Left ventricle myocardium inferior (tissue), 1 donor: ENCODE results near the gene FRMPD2. TPM values are rescaled to one million over a fixed set of nuclear protein-coding genes. Genes with fewer than 3 reads are reported as not detected.

ENCODE experiments used
- DNase-seq: peaks from one replicate; pipeline ENCODE4 v3.0.0-alpha.2; 2020
- H3K27ac ChIP-seq: fragments of 200-600 bp; replicated peaks from 2 replicates; pipeline ENCODE4 v1.8.0; 2021
- H3K27me3 ChIP-seq: fragments of 200-600 bp; 2 replicates; pipeline ENCODE4 v1.8.0; 2021; ENCODE audit warnings: low read depth
- H3K36me3 ChIP-seq: fragments of 200-600 bp; 2 replicates; pipeline ENCODE4 v1.8.0; 2021
- H3K4me1 ChIP-seq: fragments of 200-600 bp; 2 replicates; pipeline ENCODE4 v1.8.0; 2021
- H3K4me3 ChIP-seq: fragments of 200-600 bp; 2 replicates; pipeline ENCODE4 v1.8.0; 2021; ENCODE audit warnings: mild to moderate bottlenecking, moderate library complexity
- H3K9me3 ChIP-seq: fragments of 200-600 bp; replicated peaks from 2 replicates; pipeline ENCODE4 v1.8.0; 2021
- intact Hi-C: fragments of 100-400 bp; cut with micrococcal nuclease; formaldehyde crosslinking; loops from one replicate; pipeline ENCODE4 v1.11.0; 2022
- total RNA-seq: library from RNA; stranded (reverse); fragmentation: NEBNext Ultra II Directional; extraction: Animal tissue kit (Norgen Biotek cat#: 25700); gene quantifications from one replicate; pipeline ENCODE4 v1.2.1, GENCODE V29; 2021
- TF ChIP-seq, protein P1 (sequence below): fragments of 200-600 bp; IDR thresholded peaks from 2 replicates; pipeline ENCODE4 v1.8.0; 2021; ENCODE audit warnings: antibody characterized with exemption, mild to moderate bottlenecking, borderline replicate concordance
- donor health status: DM: no; HTN: yes; CAD: no; lungs with severe emphysema.

FRMPD2 gene
- total RNA-seq, 1 donor from 2014 or later, result 0.38 TPM

DNA sequence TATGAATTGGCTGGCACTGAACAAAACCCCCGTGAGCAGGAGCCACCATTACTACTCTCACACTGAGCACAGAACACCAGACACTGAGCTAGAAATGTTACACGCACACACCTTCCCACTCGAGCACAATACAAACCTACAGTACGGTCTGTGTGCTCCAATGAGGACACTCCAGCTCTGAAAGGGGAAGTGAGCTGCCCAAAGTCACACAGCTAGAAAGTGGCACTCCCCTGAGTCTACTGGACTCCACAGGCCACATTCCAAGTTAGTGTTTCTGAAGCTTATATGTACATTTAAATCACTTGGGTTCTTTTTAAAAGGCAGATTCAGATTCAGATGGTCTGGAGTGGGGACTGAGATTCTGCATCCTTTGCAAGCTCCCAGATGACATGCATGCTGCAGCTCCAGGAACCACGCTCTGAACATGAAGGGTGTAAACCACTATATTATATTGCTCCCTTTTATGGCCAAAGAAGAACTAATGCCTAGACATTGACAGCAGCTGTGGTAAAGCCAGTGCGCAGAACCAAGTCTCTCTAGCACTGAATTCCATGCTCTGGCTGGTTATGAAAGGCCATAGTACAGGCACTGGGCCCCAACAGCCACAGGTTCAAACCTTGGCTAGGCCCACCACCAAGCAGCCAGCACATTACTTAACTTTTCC lies 77.1 kb downstream of the FRMPD2 start:
- TF ChIP-seq, protein P1, sequence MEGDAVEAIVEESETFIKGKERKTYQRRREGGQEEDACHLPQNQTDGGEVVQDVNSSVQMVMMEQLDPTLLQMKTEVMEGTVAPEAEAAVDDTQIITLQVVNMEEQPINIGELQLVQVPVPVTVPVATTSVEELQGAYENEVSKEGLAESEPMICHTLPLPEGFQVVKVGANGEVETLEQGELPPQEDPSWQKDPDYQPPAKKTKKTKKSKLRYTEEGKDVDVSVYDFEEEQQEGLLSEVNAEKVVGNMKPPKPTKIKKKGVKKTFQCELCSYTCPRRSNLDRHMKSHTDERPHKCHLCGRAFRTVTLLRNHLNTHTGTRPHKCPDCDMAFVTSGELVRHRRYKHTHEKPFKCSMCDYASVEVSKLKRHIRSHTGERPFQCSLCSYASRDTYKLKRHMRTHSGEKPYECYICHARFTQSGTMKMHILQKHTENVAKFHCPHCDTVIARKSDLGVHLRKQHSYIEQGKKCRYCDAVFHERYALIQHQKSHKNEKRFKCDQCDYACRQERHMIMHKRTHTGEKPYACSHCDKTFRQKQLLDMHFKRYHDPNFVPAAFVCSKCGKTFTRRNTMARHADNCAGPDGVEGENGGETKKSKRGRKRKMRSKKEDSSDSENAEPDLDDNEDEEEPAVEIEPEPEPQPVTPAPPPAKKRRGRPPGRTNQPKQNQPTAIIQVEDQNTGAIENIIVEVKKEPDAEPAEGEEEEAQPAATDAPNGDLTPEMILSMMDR, result no peak
- peaks cover 21% of the 10 kb centered on the region for H3K27me3 ChIP-seq
- H3K4me1 ChIP-seq, result no peaks in the 10 kb centered on the region
- no peak overlapping the region for H3K4me3 ChIP-seq
- no peak for DNase-seq
- no peaks in the 10 kb centered on the region for H3K9me3 ChIP-seq
- intact Hi-C loops, result no loop called here
- no peak overlapping the region for H3K27ac ChIP-seq
- no peaks in the 10 kb centered on the region for H3K36me3 ChIP-seq

DNA sequence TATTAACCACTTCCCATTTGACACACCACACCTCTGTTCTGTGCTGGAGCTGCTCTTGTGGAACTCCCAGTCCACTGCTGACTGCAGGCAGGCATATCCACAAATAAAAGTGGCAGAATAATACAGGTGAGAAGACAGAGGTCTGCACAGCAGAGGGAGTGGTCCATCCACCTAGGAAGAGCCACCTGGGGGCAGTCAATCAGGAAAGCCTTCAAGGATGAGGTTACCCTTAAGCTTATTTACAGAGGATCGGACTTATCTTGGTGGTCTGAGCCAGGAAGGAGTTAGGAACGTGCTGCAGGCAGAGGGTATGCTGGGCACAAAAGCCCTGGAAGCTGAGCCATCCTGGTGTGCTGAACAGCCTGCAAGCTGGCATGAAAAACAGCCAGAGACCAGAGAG lies 78.7 kb downstream of the FRMPD2 start:
- H3K9me3 ChIP-seq, result no peaks in the 10 kb centered on the region
- peaks cover 15% of the 10 kb centered on the region for H3K27me3 ChIP-seq
- intact Hi-C loops, result no loop called here
- H3K4me3 ChIP-seq, result no peak overlapping the region
- no peak for DNase-seq
- no peaks in the 10 kb centered on the region for H3K4me1 ChIP-seq
- no peaks in the 10 kb centered on the region for H3K36me3 ChIP-seq
- H3K27ac ChIP-seq, result no peak overlapping the region
- TF ChIP-seq, protein P1, result no peak

DNA sequence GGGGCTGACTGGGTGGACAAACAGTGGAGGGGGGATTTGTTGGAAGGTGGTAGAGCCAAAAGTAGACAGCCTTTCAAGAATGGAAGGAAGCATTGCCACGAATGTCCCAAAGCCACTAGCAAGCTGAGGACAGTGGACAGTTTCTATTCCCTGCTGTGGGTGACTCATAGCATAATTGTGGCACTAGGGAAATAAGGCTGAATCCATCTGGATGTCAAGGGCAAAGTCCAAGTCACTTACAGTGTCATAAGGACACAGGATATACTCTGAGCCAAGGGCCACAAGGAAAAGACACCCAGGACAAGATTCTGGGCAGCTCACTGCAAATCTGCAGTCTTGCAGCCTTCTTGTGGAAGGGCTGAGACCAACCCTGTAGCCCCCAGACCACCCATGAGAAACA lies 79.7 kb downstream of the FRMPD2 start:
- H3K27me3 ChIP-seq, result peaks cover 15% of the 10 kb centered on the region
- no peak for DNase-seq
- TF ChIP-seq, protein P1, result no peak
- no peaks in the 10 kb centered on the region for H3K9me3 ChIP-seq
- H3K4me1 ChIP-seq, result no peaks in the 10 kb centered on the region
- no peak overlapping the region for H3K4me3 ChIP-seq
- H3K27ac ChIP-seq, result no peak overlapping the region
- no peaks in the 10 kb centered on the region for H3K36me3 ChIP-seq
- intact Hi-C loops, result no loop called here

DNA sequence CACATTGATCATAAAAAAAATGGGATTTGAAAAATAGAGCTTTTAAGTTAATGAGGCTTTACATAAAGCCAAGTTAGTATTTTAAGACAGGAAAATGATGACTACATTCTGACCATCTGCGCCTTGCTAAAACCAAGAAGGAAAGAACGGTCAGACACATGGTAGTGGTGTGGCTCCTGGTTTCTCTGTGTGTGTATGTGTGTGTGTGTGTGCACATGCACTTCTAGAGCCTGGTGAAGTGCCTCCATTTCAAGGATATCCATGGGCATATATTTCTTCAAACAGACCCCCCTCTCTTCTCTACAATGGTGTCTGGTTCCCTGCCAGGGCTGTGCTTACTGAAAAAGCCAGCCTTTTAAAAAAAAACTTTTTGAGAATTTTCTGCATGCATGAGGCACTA lies 80.9 kb downstream of the FRMPD2 start:
- Histone ChIP-seq H3K9me3 (no peaks in the 10 kb centered on the region), H3K4me1 (no peaks in the 10 kb centered on the region), H3K27me3 (peaks cover 15% of the 10 kb centered on the region), H3K4me3 (no peak overlapping the region), H3K36me3 (no peaks in the 10 kb centered on the region), H3K27ac (no peak overlapping the region)
- no peak for DNase-seq
- TF ChIP-seq, protein P1, result no peak
- intact Hi-C loops, result no loop called here

DNA sequence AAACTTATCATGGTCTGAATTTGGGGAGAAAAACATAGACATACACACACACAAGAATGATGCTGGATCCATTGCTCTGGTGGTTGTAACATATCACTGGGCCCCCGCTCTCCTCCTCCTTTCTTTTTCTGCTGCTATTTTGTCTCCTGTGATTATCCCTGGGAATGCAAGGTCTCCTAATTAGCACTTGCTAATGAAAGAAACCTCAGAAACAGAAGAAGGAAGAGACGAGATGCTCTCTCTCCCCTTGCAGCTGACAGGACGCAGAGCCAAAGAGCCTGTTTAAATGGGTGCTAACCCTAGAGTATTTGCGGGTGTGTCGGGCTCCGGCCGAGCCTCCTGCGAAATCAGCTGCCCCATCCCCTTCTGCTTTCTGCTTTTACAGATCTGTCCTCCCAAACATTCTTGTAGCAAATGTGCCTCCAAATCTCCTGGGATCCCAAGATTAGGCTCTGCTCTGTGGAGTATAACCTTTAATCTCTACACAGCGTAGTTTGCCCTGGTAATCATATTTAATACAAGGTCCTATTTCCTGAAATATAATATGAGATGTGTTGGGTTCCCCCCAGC lies 81.5 kb downstream of the FRMPD2 start:
- no peak overlapping the region for H3K4me3 ChIP-seq
- no peaks in the 10 kb centered on the region for H3K9me3 ChIP-seq
- no peaks in the 10 kb centered on the region for H3K4me1 ChIP-seq
- intact Hi-C loops, result no loop called here
- H3K27ac ChIP-seq, result no peak overlapping the region
- no peak for DNase-seq
- TF ChIP-seq, protein P1, result no peak
- peaks cover 15% of the 10 kb centered on the region for H3K27me3 ChIP-seq
- no peaks in the 10 kb centered on the region for H3K36me3 ChIP-seq
